Fibroblast of mammary gland (primary cell): ENCODE results near the gene AFG1L.

Experiments
- DNase-seq: peaks from one replicate; pipeline ENCODE4 v3.0.0-alpha.2; 2010; ENCODE audit warnings: low read depth
- H3K4me3 ChIP-seq: 2 replicates; pipeline ENCODE4 v1.5.1; 2011; ENCODE audit warnings: low read depth, mild to moderate bottlenecking, low read length, moderate library complexity; ENCODE audit not compliant: control insufficient read depth
- CTCF ChIP-seq: conservative IDR thresholded peaks from 2 replicates; pipeline ENCODE4 v1.5.1; 2011; ENCODE audit warnings: low read depth, low read length, inconsistent platforms; ENCODE audit not compliant: control insufficient read depth, insufficient read depth

Gene AFG1L

GRCh38 chr6:108274546-108274945, 20.3 kb upstream of the AFG1L start:
- no peak for TF ChIP-seq CTCF

GRCh38 chr6:108275976-108276375, 18.9 kb upstream of the AFG1L start:
- DNase-seq = no peak
- TF ChIP-seq CTCF = no peak
- H3K4me3 ChIP-seq = no peak overlapping the region

More at GRCh38 chr6:108274546-108274945, 20.3 kb upstream of the AFG1L start:
- no peak overlapping the region for H3K4me3 ChIP-seq
- DNase-seq = no peak

- DNase-seq = no peak
- TF ChIP-seq CTCF = no peak
- no peak overlapping the region for H3K4me3 ChIP-seq
Measured at GRCh38 chr6:108277295-108277694, 17.6 kb upstream of the AFG1L start.

GRCh38 chr6:108277831-108278230, 17.0 kb upstream of the AFG1L start:
- no peak overlapping the region for H3K4me3 ChIP-seq
- no peak for TF ChIP-seq CTCF
- DNase-seq = no peak

- TF ChIP-seq CTCF = no peak
- DNase-seq = no peak
- H3K4me3 ChIP-seq = no peak overlapping the region
Measured at GRCh38 chr6:108285381-108285780, 9.5 kb upstream of the AFG1L start.

- no peak for DNase-seq
- TF ChIP-seq CTCF = no peak
- H3K4me3 ChIP-seq = no peak overlapping the region
Measured at GRCh38 chr6:108286366-108286765, 8.5 kb upstream of the AFG1L start.

- DNase-seq = no peak
- H3K4me3 ChIP-seq = no peak overlapping the region
- no peak for TF ChIP-seq CTCF
Measured at GRCh38 chr6:108287373-108287772, 7.5 kb upstream of the AFG1L start.
